Measurements from ENCODE around the gene CARD18.

- TF ChIP-seq EZH2 (IDR thresholded peaks at IDR 0.05; ENCODE audit: low read length, unreplicated experiment) (no peak), CTCF (conservative IDR thresholded peaks at IDR 0.05; ENCODE audit: low read depth, low read length) (no peak)
Observed at GRCh38 chr11:105109855-105110687, 29.5 kb downstream of the CARD18 start.

Measured in PC-3 (cell line).